Gastrocnemius medialis (tissue), 4 donors: ENCODE measurements around the gene MAB21L3.

Experiments
- CTCF ChIP-seq, 5 experiments: fragments of 450-650 bp in 3 of 5; fragments of 200-600 bp in 2 of 5; sonication (generic) in 2 of 5; IDR thresholded peaks in 4 of 5; conservative IDR thresholded peaks in 1 of 5; 1 replicate in 4 of 5; 2 replicates in 1 of 5; pipeline ENCODE4 v1.5.1; 2016 to 2019; ENCODE audit warnings: antibody characterized with exemption in 5 of 5, mild to moderate bottlenecking in 3 of 5, moderate library complexity in 3 of 5
- POLR2A ChIP-seq, 2 donors: fragments of 450-650 bp; IDR thresholded peaks; one replicate each; pipeline ENCODE4 v1.6.1; 2017; ENCODE audit warnings: antibody characterized with exemption in 2 of 2, mild to moderate bottlenecking in 2 of 2, moderate library complexity in 2 of 2

GRCh38 chr1:116176306-116176789 lies 65.1 kb downstream of the MAB21L3 start:
- TF ChIP-seq CTCF (IDR thresholded peaks at IDR 0.05 in 4 of 5, conservative IDR thresholded peaks at IDR 0.05 in 1 of 5) (no peak), POLR2A (IDR thresholded peaks at IDR 0.05) (no peak)
